Loucy (cell line): Measurements from ENCODE around the gene SH2D4B.

Source experiments
- H2AFZ ChIP-seq: fragments of 200-600 bp; sonication (generic); 2 replicates; pipeline ENCODE4 v1.6.0; 2016; ENCODE audit warnings: antibody characterized with exemption, mild to moderate bottlenecking, low read length, moderate library complexity
- H3F3A ChIP-seq: fragments of 200-600 bp; 2 replicates; pipeline ENCODE4 v1.6.0; 2016; ENCODE audit warnings: antibody characterized with exemption, low read depth, mild to moderate bottlenecking
- H3K27me3 ChIP-seq: fragments of 200-600 bp; sonication (generic); 2 replicates; pipeline ENCODE4 v1.6.1; 2014; ENCODE audit warnings: low read length, mild to moderate bottlenecking; ENCODE audit not compliant: insufficient read depth, poor library complexity, severe bottlenecking
- H3K36me3 ChIP-seq: fragments of 200-600 bp; sonication (generic); 2 replicates; pipeline ENCODE4 v1.6.1; 2016; ENCODE audit warnings: low read length; ENCODE audit not compliant: insufficient read depth
- H3K4me1 ChIP-seq: fragments of 200-600 bp; sonication (generic); 2 replicates; pipeline ENCODE4 v1.5.1; 2014; ENCODE audit warnings: low read length, mild to moderate bottlenecking; ENCODE audit not compliant: insufficient read depth, poor library complexity, severe bottlenecking
- H3K4me2 ChIP-seq: fragments of 200-600 bp; sonication (generic); 2 replicates; pipeline ENCODE4 v1.6.0; 2014; ENCODE audit warnings: antibody characterized with exemption, low read length, low read depth, mild to moderate bottlenecking; ENCODE audit not compliant: poor library complexity, severe bottlenecking
- H3K4me3 ChIP-seq: fragments of 200-600 bp; sonication (generic); 2 replicates; pipeline ENCODE4 v1.5.1; 2014; ENCODE audit warnings: low read length, mild to moderate bottlenecking, mixed read lengths; ENCODE audit not compliant: poor library complexity, severe bottlenecking
- H3K79me2 ChIP-seq: fragments of 200-600 bp; sonication (generic); 2 replicates; pipeline ENCODE4 v1.6.1; 2014; ENCODE audit warnings: low read length; ENCODE audit not compliant: insufficient read depth
- H3K9ac ChIP-seq: fragments of 200-600 bp; sonication (generic); 2 replicates; pipeline ENCODE4 v1.6.0; 2014; ENCODE audit warnings: mild to moderate bottlenecking, low read depth, low read length, moderate library complexity; ENCODE audit not compliant: poor library complexity, severe bottlenecking
- H3K9me2 ChIP-seq: fragments of 200-600 bp; sonication (generic); replicated peaks from 2 replicates; pipeline ENCODE4 v1.6.1; 2016; ENCODE audit warnings: low read depth, low read length, mixed read lengths
- H3K9me3 ChIP-seq: fragments of 200-600 bp; sonication (generic); 2 replicates; pipeline ENCODE4 v1.6.1; 2014; ENCODE audit warnings: mild to moderate bottlenecking, antibody characterized with exemption, low read length, low read depth; ENCODE audit not compliant: insufficient read depth
- H4K20me1 ChIP-seq: fragments of 200-600 bp; sonication (generic); 2 replicates; pipeline ENCODE4 v1.6.0; 2014; ENCODE audit warnings: antibody characterized with exemption, low read length, mild to moderate bottlenecking; ENCODE audit not compliant: insufficient read depth, poor library complexity, severe bottlenecking
- CTCF ChIP-seq: fragments of 200-600 bp; sonication (generic); conservative IDR thresholded peaks from 2 replicates; pipeline ENCODE4 v1.5.1; 2014; ENCODE audit warnings: mild to moderate bottlenecking, antibody characterized with exemption, low read length
- EZH2phosphoT487 ChIP-seq: fragments of 200-600 bp; IDR thresholded peaks from 2 replicates; pipeline ENCODE4 v1.6.1; 2018; ENCODE audit warnings: antibody characterized with exemption, mild to moderate bottlenecking, moderate library complexity, borderline replicate concordance

The SH2D4B gene

GRCh38 chr10:80535671-80536360, 1.9 kb upstream of the SH2D4B start:
- Histone ChIP-seq H3K79me2 (peaks cover 9% of the 10 kb centered on the region), H3K9ac (peak overlapping the region; percentile 99), H3K4me3 (peak overlapping the region; percentile 94), H3F3A (no peaks in the 10 kb centered on the region), H2AFZ (peak overlapping the region; percentile 93), H3K4me2 (peak overlapping the region; percentile 76), H3K36me3 (no peaks in the 10 kb centered on the region), H3K4me1 (peaks cover 39% of the 10 kb centered on the region), H3K27me3 (no peaks in the 10 kb centered on the region), H3K9me2 (no peaks in the 10 kb centered on the region), H3K9me3 (no peaks in the 10 kb centered on the region), H4K20me1 (no peaks in the 10 kb centered on the region)
- peak; percentile 84 for TF ChIP-seq CTCF
- TF ChIP-seq EZH2phosphoT487 = no peak

DNA sequence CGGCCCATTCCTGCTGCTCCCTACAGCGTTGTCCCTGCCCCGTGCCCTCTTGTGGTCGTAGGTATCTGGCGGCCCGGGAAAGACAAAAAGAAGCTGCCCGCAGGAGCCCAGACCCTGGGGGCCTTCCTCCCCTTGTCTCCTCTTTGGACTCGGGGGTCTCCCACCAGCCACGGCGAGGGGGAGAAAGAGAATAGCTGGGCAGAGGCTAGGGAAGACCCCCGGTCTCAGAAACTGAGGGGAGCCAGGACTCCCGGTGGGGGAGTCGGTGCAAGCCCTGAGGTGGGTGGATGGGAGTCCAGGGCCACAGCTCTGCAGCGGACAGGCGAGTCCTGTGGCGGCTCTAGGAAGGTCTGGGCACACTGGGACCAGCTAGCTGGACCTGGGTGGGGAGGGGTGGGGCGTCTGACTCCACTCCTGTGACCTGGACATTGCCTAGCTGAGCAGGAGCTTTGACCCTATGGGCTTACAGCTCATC, 1.3 kb upstream of the SH2D4B start:
- Histone ChIP-seq H3K9me2 (no peaks in the 10 kb centered on the region), H3K79me2 (peaks cover 9% of the 10 kb centered on the region), H3F3A (no peaks in the 10 kb centered on the region), H3K4me1 (peaks cover 39% of the 10 kb centered on the region), H3K9ac (peak overlapping the region; percentile 99), H4K20me1 (no peaks in the 10 kb centered on the region), H3K36me3 (no peaks in the 10 kb centered on the region), H3K9me3 (no peaks in the 10 kb centered on the region), H2AFZ (peak overlapping the region; percentile 93), H3K4me3 (peak overlapping the region; percentile 94), H3K27me3 (no peaks in the 10 kb centered on the region), H3K4me2 (peak overlapping the region; percentile 76)
- TF ChIP-seq EZH2phosphoT487 (no peak), CTCF (no peak)

DNA sequence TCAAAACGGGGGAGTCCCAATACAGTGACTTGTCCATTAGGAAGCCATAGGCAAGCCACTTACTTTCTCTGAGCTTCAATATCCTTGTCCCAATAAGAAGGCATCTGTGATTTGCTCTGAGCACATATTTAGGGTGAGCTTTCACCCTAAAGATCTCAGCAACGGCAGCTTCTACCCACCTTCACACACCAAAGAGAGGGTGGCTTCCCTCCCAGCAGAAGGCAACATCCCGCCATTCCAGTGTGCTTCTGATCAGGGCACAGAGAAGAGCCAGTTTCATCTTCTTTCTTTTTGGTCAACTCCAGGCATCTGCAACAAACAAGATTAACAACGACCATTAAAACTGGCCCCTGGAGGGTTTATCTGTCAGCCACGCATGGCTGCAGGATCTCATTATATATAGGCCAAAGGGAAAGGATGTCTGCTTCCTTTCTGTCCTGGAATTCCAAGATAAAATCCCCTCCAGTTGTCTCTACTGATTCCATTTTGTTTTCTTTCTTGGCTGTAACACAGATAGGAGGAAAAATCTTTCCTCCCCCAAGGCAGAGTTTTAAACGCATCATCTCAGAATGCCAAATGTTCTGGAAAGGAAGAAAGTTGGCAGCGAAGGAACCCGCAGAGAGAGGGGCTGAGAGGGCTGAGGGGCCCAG, 491 bp upstream of the SH2D4B start:
- peaks cover 43% of the 10 kb centered on the region for H3K4me1 ChIP-seq

More for the DNA sequence above, 491 bp upstream of the SH2D4B start:
- Histone ChIP-seq H3K9me2 (no peaks in the 10 kb centered on the region), H3K36me3 (no peaks in the 10 kb centered on the region), H3F3A (no peaks in the 10 kb centered on the region), H3K79me2 (peaks cover 9% of the 10 kb centered on the region), H3K9me3 (no peaks in the 10 kb centered on the region), H3K4me3 (peak overlapping the region; percentile 94), H2AFZ (no peak overlapping the region), H3K27me3 (no peaks in the 10 kb centered on the region), H3K4me2 (peak overlapping the region; percentile 76), H3K9ac (peak overlapping the region; percentile 99), H4K20me1 (no peaks in the 10 kb centered on the region)
- TF ChIP-seq CTCF (no peak), EZH2phosphoT487 (no peak)
